ENCODE data around the gene WDR83.

- TF ChIP-seq CTCF (IDR thresholded peaks at IDR 0.05): no peak
- no peak for TF ChIP-seq POLR2A (IDR thresholded peaks at IDR 0.05)
- no peak for TF ChIP-seq POLR2AphosphoS5 (IDR thresholded peaks at IDR 0.05)
Observed at GRCh38 chr19:12703046-12703445, 36.4 kb downstream of the WDR83 start.

Data from breast epithelium (tissue), 3 donors.